Ureter (tissue), 1 donor: ENCODE measurements around the gene CEACAM6. TPM values are rescaled to one million over a fixed set of nuclear protein-coding genes. Genes with fewer than 3 reads are reported as not detected.
A peak's percentile ranks its signal among the peaks of the same experiment; 100 is the strongest.

Experiments used
- DNase-seq: peaks from one replicate; pipeline ENCODE4 v3.0.0-alpha.2; 2020; ENCODE audit warnings: low spot score
- total RNA-seq: library from RNA; stranded (reverse); gene quantifications from one replicate; pipeline ENCODE4 v1.2.4, GENCODE V29; 2023
- donor health status: DM: yes; HTN: yes; CAD: no.

The CEACAM6 gene
- total RNA-seq, result 0.86 TPM

DNA sequence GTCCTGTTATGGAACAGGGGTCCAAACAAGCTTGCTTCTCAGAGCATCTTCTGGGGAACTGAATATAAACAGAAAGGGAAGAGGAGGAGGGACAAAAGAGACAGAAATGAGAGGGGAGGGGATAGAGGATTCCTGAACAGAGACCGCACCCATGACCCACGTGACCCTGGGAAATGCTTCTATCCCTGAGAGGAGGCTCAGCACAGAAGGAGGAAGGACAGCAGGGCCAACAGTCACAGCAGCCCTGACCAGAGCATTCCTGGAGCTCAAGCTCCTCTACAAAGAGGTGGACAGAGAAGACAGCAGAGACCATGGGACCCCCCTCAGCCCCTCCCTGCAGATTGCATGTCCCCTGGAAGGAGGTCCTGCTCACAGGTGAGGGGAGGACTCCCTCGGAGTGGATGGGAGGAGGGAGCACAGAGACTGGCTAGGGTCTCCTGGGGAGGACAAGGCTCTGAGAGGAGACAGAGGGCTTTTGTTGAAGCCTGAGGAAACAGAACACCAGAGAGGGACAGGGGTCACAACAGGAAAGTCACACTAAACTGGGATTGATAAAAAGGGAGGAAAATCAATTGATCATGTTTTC is at the start of gene CEACAM6:
Gene CEACAM6, plus strand, starts transcription at position 203 of the 586 bp plus-strand sequence. Its CDS starts 109 bp downstream, at position 312.
- DNase-seq, result no peak

DNA sequence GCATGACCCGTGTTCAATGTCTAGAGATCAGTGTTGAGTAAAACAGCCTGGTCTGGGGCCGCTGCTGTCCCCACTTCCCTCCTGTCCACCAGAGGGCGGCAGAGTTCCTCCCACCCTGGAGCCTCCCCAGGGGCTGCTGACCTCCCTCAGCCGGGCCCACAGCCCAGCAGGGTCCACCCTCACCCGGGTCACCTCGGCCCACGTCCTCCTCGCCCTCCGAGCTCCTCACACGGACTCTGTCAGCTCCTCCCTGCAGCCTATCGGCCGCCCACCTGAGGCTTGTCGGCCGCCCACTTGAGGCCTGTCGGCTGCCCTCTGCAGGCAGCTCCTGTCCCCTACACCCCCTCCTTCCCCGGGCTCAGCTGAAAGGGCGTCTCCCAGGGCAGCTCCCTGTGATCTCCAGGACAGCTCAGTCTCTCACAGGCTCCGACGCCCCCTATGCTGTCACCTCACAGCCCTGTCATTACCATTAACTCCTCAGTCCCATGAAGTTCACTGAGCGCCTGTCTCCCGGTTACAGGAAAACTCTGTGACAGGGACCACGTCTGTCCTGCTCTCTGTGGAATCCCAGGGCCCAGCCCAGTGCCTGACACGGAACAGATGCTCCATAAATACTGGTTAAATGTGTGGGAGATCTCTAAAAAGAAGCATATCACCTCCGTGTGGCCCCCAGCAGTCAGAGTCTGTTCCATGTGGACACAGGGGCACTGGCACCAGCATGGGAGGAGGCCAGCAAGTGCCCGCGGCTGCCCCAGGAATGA is 48.4 kb upstream of the CEACAM6 start:
- no peak for DNase-seq

DNA sequence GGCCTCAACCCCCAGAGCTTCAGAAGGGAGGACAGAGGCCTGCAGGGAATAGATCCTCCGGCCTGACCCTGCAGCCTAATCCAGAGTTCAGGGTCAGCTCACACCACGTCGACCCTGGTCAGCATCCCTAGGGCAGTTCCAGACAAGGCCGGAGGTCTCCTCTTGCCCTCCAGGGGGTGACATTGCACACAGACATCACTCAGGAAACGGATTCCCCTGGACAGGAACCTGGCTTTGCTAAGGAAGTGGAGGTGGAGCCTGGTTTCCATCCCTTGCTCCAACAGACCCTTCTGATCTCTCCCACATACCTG is 47.9 kb upstream of the CEACAM6 start:
- DNase-seq, result no peak

DNA sequence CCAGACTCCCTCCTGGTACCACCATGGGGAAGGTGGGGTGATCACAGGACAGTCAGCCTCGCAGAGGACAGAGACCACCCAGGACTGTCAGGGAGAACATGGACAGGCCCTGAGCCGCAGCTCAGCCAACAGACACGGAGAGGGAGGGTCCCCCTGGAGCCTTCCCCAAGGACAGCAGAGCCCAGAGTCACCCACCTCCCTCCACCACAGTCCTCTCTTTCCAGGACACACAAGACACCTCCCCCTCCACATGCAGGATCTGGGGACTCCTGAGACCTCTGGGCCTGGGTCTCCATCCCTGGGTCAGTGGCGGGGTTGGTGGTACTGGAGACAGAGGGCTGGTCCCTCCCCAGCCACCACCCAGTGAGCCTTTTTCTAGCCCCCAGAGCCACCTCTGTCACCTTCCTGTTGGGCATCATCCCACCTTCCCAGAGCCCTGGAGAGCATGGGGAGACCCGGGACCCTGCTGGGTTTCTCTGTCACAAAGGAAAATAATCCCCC is 47.4 kb upstream of the CEACAM6 start:
- DNase-seq, result no peak

DNA sequence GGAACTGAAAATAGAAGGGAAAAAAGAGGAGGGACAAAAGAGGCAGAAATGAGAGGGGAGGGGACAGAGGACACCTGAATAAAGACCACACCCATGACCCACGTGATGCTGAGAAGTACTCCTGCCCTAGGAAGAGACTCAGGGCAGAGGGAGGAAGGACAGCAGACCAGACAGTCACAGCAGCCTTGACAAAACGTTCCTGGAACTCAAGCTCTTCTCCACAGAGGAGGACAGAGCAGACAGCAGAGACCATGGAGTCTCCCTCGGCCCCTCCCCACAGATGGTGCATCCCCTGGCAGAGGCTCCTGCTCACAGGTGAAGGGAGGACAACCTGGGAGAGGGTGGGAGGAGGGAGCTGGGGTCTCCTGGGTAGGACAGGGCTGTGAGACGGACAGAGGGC is 46.8 kb upstream of the CEACAM6 start, which contains the start of gene CEACAM5:
Gene CEACAM5, plus strand, starts transcription at position 146 of the 400 bp plus-strand sequence. Its CDS starts 106 bp downstream, at position 252.
- DNase-seq, result no peak

DNA sequence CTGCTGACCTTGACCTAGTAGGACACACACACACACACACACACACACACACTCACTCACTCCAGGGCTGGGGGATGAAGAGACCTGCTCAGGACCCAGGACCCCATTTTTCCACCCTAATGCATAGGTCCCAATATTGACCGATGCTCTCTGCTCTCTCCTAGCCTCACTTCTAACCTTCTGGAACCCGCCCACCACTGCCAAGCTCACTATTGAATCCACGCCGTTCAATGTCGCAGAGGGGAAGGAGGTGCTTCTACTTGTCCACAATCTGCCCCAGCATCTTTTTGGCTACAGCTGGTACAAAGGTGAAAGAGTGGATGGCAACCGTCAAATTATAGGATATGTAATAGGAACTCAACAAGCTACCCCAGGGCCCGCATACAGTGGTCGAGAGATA is 45.8 kb upstream of the CEACAM6 start:
- peak; percentile 24 for DNase-seq

DNA sequence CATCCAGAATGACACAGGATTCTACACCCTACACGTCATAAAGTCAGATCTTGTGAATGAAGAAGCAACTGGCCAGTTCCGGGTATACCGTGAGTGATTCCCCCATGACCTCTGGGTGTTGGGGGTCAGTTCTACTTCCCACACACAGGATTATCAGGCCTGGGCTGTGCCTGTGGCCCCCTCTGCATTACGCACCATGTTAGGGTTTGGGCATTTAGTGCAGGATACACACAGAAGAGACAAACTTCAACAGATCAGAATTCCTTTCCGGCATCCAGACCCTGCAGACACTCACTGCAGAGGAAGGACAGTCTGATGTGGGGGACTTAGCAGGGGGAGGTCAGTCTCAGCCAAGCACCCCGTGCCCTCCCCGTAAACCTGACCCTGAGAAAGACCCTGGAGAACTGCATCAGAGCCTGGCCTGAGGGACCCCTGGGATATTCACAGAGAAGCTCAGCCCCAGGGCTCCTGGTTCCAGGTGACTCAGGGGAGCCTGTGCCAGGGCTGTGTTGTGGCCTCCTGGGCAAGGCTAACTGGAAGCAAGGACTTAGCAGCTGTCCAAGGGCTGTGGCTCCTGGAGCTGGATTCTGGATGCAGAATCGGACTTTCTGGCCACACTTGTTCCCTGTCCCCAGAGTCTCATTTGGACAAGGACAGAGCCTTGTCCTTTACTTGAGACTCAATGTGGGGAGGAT is 45.2 kb upstream of the CEACAM6 start:
- DNase-seq, result peak; percentile 25

DNA sequence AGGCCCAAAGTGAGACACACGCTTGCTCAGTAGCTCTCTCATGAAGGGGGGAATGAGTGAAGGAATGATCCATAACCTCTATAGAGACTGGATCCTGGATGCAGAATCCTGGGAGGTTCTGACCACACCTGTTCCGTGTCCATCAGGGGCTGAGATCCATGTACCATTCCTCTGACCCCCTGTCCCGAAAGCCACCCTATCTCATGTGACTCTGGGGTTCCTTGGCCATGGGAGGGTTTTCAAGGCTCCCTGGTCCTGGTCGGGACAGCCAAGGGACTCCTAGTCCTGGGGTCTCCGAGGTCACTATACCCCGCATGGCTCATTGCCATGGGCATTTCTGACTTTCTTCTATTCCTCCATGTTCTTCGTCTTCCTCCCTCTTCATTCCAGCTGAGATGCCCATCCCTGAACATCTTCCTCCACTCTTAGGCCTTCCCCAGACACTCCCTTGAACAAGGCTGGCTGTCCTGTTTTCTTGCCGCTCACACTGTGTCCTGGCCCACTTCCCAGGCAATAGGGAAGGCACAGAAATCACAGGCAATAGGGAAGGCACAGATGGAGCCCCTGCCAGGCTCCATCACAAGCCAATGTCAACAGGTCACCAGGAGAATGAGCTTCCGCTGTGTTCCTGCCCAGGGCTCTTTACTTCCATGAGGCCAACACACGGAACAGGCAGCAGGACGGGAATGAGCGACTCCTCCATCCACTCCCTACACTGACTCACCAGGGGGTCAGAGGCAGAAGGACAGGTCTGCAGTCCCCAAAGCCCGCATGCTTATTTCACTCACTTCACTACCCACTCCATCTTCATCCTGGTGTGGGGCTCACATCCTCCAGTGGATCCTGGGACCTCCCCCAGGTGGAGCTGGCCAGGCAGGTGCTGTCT is 43.7 kb upstream of the CEACAM6 start:
- peak; percentile 18 for DNase-seq

DNA sequence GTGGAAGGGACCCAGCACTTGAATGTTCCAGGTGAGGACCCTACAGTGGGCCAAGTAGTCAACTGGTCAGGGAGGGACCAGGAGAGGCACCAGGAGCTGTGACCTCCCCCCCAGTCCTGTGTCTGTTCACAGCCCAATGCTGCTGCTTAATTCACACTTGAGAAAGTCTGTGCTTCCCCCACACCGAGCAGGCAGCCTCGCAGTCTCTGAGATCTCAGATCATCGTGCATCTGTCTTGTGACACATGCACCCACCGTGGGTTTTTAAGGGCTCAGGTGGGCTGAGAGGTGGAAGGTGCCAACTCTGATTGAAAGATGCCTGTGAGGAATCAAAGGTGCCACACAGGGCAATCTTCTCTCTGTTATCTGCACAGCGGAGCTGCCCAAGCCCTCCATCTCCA is 40.7 kb upstream of the CEACAM6 start:
- DNase-seq, result no peak

DNA sequence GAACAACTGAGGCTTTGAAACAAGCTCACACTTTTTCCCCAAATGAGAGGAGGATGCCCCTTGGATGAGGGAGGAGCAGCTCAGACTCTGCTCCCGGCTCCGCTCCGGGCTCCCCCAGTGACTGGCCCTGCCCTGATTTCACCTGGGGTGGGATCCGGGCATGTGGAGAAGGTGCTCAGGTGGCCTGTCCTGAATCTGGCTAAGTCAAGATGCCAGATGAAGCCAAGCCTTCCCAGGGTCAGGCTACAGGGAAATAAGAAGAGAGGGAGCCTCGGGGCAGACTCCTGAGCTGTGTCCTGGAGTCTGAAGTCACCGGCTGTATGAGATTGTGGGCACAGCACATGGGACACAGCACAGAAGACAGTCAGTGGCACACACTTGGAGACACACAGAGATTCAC is 36.6 kb upstream of the CEACAM6 start:
- DNase-seq, result no peak

DNA sequence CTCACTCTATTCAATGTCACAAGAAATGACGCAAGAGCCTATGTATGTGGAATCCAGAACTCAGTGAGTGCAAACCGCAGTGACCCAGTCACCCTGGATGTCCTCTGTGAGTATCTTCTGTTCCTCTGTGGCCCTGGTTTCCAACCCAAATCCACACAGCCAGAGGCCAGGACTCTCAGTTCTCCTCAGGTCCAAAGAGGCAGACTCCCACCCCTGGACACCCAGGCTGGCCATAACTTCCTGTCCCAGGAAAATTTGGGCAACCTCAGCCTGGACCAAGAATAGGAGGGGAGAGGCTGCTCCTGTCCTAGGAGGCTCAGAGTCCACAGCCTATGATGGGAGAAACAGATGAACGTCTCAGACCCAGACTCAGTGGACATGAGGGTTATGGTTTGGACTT is 35.2 kb upstream of the CEACAM6 start:
- DNase-seq, result no peak

DNA sequence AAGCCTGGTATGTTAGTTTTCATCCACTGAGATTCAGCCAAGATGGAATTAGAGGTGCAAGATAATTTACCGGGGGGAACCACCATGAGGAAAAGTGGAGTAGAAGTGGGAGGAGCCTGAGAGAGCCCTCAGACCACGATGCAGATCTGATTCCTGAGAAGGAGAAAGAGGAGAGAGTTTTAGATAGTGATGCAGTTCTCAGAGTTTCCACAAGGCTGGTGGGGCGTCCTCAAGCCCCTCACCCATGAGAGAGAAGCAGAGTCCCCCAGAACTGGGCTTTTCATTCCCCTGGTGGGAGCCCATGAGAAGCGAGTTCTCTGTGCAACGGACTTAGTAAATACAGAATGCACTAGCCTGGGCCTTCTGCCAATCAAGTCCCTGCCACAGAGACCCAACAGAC is 28.8 kb upstream of the CEACAM6 start:
- no peak for DNase-seq

DNA sequence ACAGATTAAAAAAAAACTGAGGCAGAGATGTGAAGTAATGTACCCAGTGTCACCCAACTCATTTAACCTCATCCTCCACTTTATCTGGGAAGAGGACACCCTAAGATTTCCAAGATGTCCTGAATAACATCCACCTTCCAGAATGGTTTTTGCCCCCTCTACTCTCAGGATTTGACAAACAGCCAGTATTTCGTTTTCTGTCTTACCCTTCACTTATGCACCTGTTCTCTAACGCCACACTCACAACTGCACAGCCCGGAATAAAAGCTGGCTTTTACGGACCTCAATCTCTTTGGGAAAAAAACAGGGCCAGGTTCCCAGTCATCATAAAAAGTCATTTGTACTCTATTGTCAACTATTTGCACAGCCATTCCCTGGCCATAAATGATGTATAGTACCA is 21.2 kb upstream of the CEACAM6 start:
- DNase-seq, result no peak

DNA sequence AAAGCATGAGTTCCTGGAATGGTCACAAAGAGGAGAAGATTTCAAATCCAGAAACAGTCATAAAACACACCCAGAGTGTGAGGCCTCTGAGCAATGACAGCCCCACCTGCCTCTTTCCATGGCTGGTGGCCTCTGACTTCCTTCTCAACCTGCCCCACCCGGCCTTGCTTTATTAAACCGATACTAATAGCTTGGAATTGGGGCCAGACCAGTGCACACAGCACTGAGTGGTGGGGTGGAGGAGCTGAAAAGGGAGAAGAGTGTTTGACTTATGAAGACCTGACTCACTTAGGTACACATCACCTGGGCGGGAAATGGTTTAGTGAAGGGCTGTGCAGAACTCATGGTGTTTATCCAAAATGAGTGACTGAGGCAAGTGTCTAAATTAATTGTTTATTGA is 20.7 kb upstream of the CEACAM6 start:
- no peak for DNase-seq

DNA sequence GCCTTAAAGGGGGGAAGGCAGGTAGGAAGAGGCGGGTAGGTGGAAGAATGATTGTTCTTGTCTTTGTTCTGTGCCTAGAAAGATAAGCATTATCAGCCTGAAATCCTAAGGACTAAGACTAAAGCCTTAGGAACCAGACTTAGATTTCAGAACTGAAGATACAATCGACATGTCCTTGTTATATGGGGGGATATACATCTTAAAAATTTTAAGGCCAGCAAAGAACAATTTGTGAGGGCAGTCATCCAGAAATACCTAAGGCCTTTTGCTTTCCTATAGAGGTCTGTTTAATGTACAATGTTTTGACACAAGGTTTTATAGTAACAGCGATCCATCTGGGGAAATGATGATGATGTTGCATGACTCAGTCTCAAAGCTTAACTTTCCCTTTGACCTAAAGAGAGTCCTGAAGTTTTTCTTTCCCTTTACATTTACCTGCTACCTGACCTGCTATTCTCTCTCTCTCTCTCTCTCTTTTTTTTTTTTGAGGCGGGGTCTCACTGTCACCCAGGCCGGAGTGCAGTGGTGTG is 20.2 kb upstream of the CEACAM6 start:
- DNase-seq, result no peak

DNA sequence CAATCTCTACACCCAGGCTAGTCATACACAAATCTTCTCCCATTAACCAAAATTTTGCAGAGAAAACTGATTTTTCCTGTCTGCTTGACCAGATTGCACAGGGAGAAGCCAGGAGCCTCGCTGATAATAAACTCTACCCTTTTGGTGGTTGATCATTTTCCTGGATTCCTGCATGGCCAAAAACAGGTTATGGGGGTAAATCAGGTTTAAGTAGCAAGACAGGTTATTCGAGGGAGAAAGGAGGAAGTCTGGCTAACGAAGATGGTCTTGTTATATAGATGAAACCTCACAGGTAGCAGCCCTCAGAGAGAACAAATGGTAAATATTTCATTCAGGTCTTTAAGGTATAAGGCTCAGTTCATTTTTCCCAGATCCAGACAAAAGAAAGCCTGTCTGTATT is 16.0 kb upstream of the CEACAM6 start:
- DNase-seq, result no peak

DNA sequence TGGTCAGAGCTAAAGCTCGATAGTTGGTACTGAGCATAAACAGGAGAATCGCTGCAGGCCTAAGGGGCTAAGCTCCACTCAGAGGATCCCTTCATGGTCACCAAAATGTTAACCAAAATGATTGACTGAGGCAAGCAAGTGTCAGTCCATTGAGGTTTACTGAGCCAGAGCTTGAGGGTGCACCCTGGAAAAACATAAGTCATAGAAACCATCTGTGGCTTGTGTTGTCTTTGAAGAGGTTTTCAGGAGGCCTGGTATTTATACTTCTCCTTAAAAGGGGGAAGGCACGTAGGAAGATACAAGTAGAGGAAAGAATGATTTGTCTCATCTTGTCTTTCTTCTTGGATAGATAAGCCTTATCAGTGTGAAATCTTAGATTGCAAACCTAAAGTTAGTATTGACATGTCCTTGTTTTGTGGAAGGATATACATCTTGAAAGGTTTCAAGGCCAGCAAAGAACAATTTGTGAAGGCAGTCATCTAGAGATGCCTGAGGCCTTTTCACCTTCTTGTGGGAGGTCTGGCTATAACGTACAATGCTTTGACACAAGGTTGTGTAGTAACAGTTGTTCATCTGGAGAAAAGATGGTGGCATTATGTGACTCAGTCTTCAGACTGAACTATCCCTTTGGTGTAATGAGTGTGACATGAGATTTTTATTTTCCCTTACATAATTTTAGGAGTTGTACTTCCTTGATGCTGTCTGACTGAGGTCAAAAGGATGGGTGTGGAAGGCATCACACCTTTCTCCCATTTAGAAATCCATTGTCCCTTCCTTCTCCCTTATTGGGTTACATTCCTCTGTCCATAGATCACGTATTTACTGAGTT is 14.7 kb upstream of the CEACAM6 start:
- DNase-seq, result no peak

DNA sequence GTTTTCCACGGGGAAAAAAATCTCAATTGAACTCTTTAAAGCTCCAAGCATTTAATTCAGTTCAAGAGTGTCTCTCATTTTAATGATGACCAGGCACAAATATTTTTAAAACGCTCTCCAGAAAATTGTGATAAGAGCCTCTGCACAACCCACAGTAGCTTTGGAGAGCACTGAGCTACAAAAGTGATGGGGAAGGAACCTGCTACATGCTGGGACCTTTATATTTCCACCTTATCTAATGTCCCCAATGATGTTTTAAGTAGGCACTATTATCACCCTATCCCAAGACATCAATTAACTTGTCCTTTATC is 14.1 kb upstream of the CEACAM6 start:
- no peak for DNase-seq

DNA sequence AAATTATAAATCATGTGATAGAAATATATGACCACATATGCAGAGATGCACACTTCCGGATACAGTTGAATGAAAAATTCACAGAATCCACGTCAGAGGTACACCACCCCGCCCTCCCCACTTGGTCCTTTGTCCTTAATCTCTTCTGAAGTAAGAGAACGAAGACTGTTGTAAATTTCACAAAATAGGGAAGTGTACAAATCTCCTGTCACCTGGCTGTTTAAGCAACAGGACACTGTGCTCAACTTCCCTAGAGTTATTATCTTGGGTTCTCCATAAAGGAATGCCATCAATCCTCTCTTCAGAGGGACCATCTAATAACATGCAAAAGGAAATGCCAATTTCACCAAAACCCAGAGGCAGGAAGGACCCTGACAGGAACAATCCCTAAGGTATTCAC is 10.5 kb upstream of the CEACAM6 start:
- DNase-seq, result no peak

DNA sequence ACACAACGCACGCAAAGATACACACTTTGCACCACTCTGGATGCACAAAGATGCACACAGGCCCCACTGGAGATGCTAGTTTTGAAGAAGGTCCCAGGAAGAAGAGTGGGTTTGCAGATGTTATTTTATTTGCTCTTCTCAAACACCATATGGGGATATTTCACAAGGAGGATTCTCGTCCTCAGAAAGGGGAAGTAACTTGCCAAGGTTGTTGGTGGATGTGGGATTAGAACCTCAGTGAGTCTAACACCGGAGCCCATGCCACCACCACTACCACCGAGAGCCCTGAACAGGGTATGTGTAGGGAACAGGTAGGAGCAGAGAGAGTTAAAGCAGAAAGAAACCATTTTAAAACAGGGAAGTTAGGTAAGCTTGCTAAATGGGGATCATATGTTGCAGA is 9.6 kb upstream of the CEACAM6 start:
- no peak for DNase-seq
